Right hindlimb (tissue), 1 donor: ENCODE measurements around the gene PANX1.
A peak's percentile ranks its signal among the peaks of the same experiment; 100 is the strongest.

Source experiments
- DNase-seq: peaks from one replicate; pipeline ENCODE4 v3.0.0-alpha.2; 2018

Gene PANX1

GRCh38 chr11:94130298-94131046 lies 1.8 kb downstream of the PANX1 start:
- no peak for DNase-seq

- no peak for DNase-seq
Measured at GRCh38 chr11:94131047-94131717, 2.5 kb downstream of the PANX1 start.

- no peak for DNase-seq
Measured at GRCh38 chr11:94131718-94132115, 3.1 kb downstream of the PANX1 start.

- DNase-seq = no peak
Measured at GRCh38 chr11:94132152-94132558, 3.5 kb downstream of the PANX1 start.

- no peak for DNase-seq
Measured at GRCh38 chr11:94132823-94133408, 4.3 kb downstream of the PANX1 start.

- no peak for DNase-seq
Measured at GRCh38 chr11:94133752-94134151, 5.1 kb downstream of the PANX1 start.

GRCh38 chr11:94134651-94135512 lies 6.2 kb downstream of the PANX1 start:
- peak; percentile 57 for DNase-seq

GRCh38 chr11:94139416-94139815 lies 10.8 kb downstream of the PANX1 start:
- no peak for DNase-seq

- DNase-seq = no peak
Measured at GRCh38 chr11:94140154-94140655, 11.6 kb downstream of the PANX1 start.

- no peak for DNase-seq
Measured at GRCh38 chr11:94141511-94142307, 13.1 kb downstream of the PANX1 start.

- no peak for DNase-seq
Measured at GRCh38 chr11:94142308-94143281, 14.0 kb downstream of the PANX1 start.

GRCh38 chr11:94144216-94144615 lies 15.6 kb downstream of the PANX1 start:
- DNase-seq = no peak

- no peak for DNase-seq
Measured at GRCh38 chr11:94144664-94145063, 16.0 kb downstream of the PANX1 start.

- no peak for DNase-seq
Measured at GRCh38 chr11:94145431-94145830, 16.8 kb downstream of the PANX1 start.

- no peak for DNase-seq
Measured at GRCh38 chr11:94145916-94146315, 17.3 kb downstream of the PANX1 start.

GRCh38 chr11:94147433-94147845 lies 18.8 kb downstream of the PANX1 start:
- DNase-seq = no peak

GRCh38 chr11:94148189-94148588 lies 19.5 kb downstream of the PANX1 start:
- no peak for DNase-seq

- DNase-seq = peak; percentile 72
Measured at GRCh38 chr11:94149431-94150017, 20.9 kb downstream of the PANX1 start.

GRCh38 chr11:94150056-94150455 lies 21.4 kb downstream of the PANX1 start:
- no peak for DNase-seq
